Measurements from ENCODE around the gene TMX1.

DNA sequence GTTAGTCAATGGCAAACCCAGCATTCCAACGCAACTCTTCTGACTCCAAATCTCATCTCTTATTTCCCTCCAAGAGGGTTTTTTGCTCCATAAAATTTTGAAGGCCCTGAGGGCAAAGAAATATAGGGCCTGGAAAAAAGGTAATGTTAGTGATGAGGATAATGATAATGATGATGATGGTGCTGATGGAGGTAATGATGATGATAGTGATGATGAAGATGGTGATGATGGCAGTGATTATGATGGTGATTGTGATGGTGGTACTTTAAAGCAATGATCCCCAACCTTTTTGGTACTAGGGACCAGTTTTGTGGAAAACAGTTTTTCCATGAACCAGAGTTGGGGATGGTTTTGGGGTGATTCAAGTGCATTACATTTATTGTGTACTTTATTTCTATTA lies 50.1 kb downstream of the TMX1 start:
- TF ChIP-seq CTCF (IDR thresholded peaks at IDR 0.05; ENCODE audit: low read depth, low read length, poor library complexity, severe bottlenecking) (no peak), EZH2phosphoT487 (IDR thresholded peaks at IDR 0.05; ENCODE audit: borderline replicate concordance, low read length) (no peak)

Measured in DOHH2 (cell line).